K562 (cell line): ENCODE data around the gene TRMT2A. TPM values are rescaled to one million over a fixed set of nuclear protein-coding genes. Genes with fewer than 3 reads are reported as not detected.

ENCODE experiments used
- CHD7 ChIP-seq: fragments of 200-600 bp; sonication (generic); IDR thresholded peaks from one replicate; pipeline ENCODE4 v1.6.1; 2012; ENCODE audit warnings: mild to moderate bottlenecking, low read depth, low read length, inconsistent platforms
- FOXJ2 ChIP-seq: fragments of 200-800 bp; sonication (Bioruptor generic); IDR thresholded peaks from 2 replicates; pipeline ENCODE4 v1.6.1; 2016; ENCODE audit warnings: missing genetic modification characterization, missing compliant biosample characterization
- ZBTB7A ChIP-seq: IDR thresholded peaks from 2 replicates; pipeline ENCODE4 v1.6.1; 2011; ENCODE audit warnings: low read depth, mild to moderate bottlenecking, low read length, moderate library complexity, borderline replicate concordance; ENCODE audit not compliant: control insufficient read depth
- ZNF165 ChIP-seq: fragments of 250-450 bp; sonication (Bioruptor Pico); IDR thresholded peaks from 2 replicates; pipeline ENCODE4 v1.4.0; 2020; ENCODE audit warnings: borderline replicate concordance
- polyA plus RNA-seq, 8 experiments: library from polyadenylated mRNA; depleted of rRNA in 4 of 8; stranded (reverse) in 5 of 8; unstranded in 3 of 8; fragments of >200 nt; fragmentation: Nextera tagmentation in 2 of 8; fragmentation: Illumina TruSeq in 1 of 8; extraction: Ambion mirVana in 2 of 8; extraction: Trizol in 1 of 8; gene quantifications; 2 replicates each; pipeline versions ENCODE4 v1.2.1 to v1.2.3, GENCODE V29; 2011 to 2014; ENCODE audit warnings: inconsistent platforms in 1 of 8, missing spikeins in 1 of 8
- total RNA-seq, 7 experiments: library from RNA; depleted of rRNA in 6 of 7; stranded (reverse); fragments of >200 nt in 6 of 7; fragmentation: Illumina TruSeq in 2 of 7; extraction: Trizol in 2 of 7; gene quantifications; 2 replicates each; pipeline versions ENCODE4 v1.2.1 to v1.2.3, GENCODE V29; 2011 to 2021; ENCODE audit warnings: low replicate concordance in 1 of 7
- TF ChIP-seq, protein P1 (sequence below): fragments of 250-450 bp; sonication (Bioruptor Pico); IDR thresholded peaks from 2 replicates; pipeline ENCODE4 v1.8.0; 2022; ENCODE audit warnings: inconsistent platforms, mild to moderate bottlenecking, moderate library complexity, borderline replicate concordance
- TF ChIP-seq, protein P2 (sequence below): fragments of 250-450 bp; sonication (Bioruptor Pico); IDR thresholded peaks from 2 replicates; pipeline ENCODE4 v1.9.0; 2021; ENCODE audit warnings: mild to moderate bottlenecking, inconsistent platforms
- TF ChIP-seq, protein P3 (sequence below), 3 experiments: fragments of 200-800 bp in 1 of 3; sonication (Bioruptor generic) in 1 of 3; sonication (generic) in 1 of 3; formaldehyde crosslinking in 1 of 3; IDR thresholded peaks; 2 replicates each; pipeline versions ENCODE4 v1.6.1 to v1.8.0; 2016 to 2022; ENCODE audit warnings: mild to moderate bottlenecking in 2 of 3, missing compliant biosample characterization in 2 of 3, missing genetic modification characterization in 2 of 3, missing genetic modification reagents in 1 of 3

TRMT2A gene
- total and polyA plus RNA-seq, 9 of the 15 experiments (the other 6 are each of a cell fraction or from before 2014, with no cell fraction given): 1.6 to 265 (median 140) TPM

DNA sequence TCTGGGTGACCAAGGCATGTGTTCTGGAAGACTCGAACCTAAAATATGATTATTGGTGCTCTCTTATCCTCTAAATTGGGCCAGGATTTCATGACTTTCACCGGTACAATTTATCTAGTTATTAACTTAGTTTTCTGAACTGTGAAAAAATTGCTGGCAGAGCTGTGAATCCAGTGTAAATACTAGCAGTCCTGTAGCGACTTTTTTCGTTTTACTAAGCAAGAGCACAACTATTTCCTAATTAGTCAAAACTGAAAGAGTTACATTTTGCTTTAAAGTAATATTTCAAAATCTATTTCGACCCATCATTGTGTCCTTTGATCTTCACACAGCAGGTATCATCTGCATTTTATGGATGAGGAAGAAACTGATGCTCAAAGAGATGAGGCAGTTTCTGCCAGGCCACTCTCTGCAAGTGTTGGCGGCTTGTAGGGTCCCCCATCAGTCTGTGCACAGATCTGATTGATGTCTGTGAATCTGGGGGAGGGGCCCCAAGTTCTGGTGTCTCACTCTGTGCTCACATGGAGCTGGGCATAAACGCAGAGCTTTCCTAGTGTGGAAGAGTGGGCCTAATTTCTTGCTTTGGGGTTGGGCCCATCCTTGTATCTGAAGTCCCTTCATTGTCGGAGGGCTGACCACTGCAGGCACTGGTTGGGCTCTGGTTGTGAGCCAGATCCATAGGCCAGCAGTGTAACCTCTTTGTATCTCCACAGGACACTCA, 1.4 kb upstream of the TRMT2A start (continued):
- TF ChIP-seq, protein P1, sequence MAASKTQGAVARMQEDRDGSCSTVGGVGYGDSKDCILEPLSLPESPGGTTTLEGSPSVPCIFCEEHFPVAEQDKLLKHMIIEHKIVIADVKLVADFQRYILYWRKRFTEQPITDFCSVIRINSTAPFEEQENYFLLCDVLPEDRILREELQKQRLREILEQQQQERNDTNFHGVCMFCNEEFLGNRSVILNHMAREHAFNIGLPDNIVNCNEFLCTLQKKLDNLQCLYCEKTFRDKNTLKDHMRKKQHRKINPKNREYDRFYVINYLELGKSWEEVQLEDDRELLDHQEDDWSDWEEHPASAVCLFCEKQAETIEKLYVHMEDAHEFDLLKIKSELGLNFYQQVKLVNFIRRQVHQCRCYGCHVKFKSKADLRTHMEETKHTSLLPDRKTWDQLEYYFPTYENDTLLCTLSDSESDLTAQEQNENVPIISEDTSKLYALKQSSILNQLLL (CRISPR knock-in tag): no peak
- TF ChIP-seq CHD7 (peak; percentile 65), FOXJ2 (tag) (no peak), ZBTB7A (no peak), ZNF165 (CRISPR knock-in tag) (0 out of 2 replicates have a peak, but pooled peaks have one; percentile 35)
- TF ChIP-seq, protein P2, sequence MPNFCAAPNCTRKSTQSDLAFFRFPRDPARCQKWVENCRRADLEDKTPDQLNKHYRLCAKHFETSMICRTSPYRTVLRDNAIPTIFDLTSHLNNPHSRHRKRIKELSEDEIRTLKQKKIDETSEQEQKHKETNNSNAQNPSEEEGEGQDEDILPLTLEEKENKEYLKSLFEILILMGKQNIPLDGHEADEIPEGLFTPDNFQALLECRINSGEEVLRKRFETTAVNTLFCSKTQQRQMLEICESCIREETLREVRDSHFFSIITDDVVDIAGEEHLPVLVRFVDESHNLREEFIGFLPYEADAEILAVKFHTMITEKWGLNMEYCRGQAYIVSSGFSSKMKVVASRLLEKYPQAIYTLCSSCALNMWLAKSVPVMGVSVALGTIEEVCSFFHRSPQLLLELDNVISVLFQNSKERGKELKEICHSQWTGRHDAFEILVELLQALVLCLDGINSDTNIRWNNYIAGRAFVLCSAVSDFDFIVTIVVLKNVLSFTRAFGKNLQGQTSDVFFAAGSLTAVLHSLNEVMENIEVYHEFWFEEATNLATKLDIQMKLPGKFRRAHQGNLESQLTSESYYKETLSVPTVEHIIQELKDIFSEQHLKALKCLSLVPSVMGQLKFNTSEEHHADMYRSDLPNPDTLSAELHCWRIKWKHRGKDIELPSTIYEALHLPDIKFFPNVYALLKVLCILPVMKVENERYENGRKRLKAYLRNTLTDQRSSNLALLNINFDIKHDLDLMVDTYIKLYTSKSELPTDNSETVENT (CRISPR knock-in tag): peak; percentile 81; the same call in 1 of the 2 replicates
- TF ChIP-seq, protein P3, sequence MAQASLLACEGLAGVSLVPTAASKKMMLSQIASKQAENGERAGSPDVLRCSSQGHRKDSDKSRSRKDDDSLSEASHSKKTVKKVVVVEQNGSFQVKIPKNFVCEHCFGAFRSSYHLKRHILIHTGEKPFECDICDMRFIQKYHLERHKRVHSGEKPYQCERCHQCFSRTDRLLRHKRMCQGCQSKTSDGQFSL (CRISPR knock-in tag; IDR thresholded peaks at IDR 0.05): no peak
- TF ChIP-seq, protein P3 (tag; IDR thresholded peaks at IDR 0.05): no peak
